K562 (cell line): Measurements from ENCODE around the gene AGFG2. TPM values are rescaled to one million over a fixed set of nuclear protein-coding genes. Genes with fewer than 3 reads are reported as not detected.

Source experiments
- ATF4 ChIP-seq: fragments of 450-650 bp; formaldehyde crosslinking; IDR thresholded peaks from 2 replicates; pipeline ENCODE4 v1.4.0; 2022; ENCODE audit warnings: mild to moderate bottlenecking, moderate library complexity
- C11orf30 ChIP-seq: fragments of 450-650 bp; IDR thresholded peaks from 2 replicates; pipeline ENCODE4 v1.6.1; 2016; ENCODE audit warnings: low read depth, mild to moderate bottlenecking
- COPS2 ChIP-seq: fragments of 450-650 bp; conservative IDR thresholded peaks from 2 replicates; pipeline ENCODE4 v1.6.1; 2016; ENCODE audit warnings: mild to moderate bottlenecking, moderate library complexity
- E2F3 ChIP-seq: fragments of 250-450 bp; sonication (Bioruptor Pico); IDR thresholded peaks from 2 replicates; pipeline ENCODE4 v1.4.0; 2020; ENCODE audit warnings: mild to moderate bottlenecking
- E4F1 ChIP-seq: fragments of 250-450 bp; sonication (Bioruptor Pico); IDR thresholded peaks from 2 replicates; pipeline ENCODE4 v1.5.0; 2021; ENCODE audit warnings: mild to moderate bottlenecking, borderline replicate concordance
- GATAD2B ChIP-seq: fragments of 450-650 bp; IDR thresholded peaks from 2 replicates; pipeline ENCODE4 v1.6.1; 2017; ENCODE audit warnings: mild to moderate bottlenecking, borderline replicate concordance
- GTF2A2 ChIP-seq: IDR thresholded peaks from 2 replicates; pipeline ENCODE4 v1.6.1; 2016; ENCODE audit warnings: mild to moderate bottlenecking, missing genetic modification characterization, missing compliant biosample characterization
- HMBOX1 ChIP-seq: sonication (generic); IDR thresholded peaks from 2 replicates; pipeline ENCODE4 v1.6.1; 2016
- HMGXB4 ChIP-seq: sonication (generic); formaldehyde crosslinking; IDR thresholded peaks from 2 replicates; pipeline ENCODE4 v1.8.1; 2023; ENCODE audit warnings: mild to moderate bottlenecking, missing genetic modification reagents
- KHSRP ChIP-seq: fragments of 450-650 bp; IDR thresholded peaks from 2 replicates; pipeline ENCODE4 v1.6.1; 2017
- L3MBTL2 ChIP-seq: fragments of 450-650 bp; IDR thresholded peaks from 2 replicates; pipeline ENCODE4 v1.6.1; 2016; ENCODE audit warnings: mild to moderate bottlenecking, moderate library complexity
- NFRKB ChIP-seq: fragments of 450-650 bp; IDR thresholded peaks from 2 replicates; pipeline ENCODE4 v1.6.1; 2016; ENCODE audit warnings: low read depth
- NONO ChIP-seq, 2 experiments: fragments of 200-400 bp in 1 of 2; fragments of 450-650 bp in 1 of 2; formaldehyde crosslinking in 1 of 2; IDR thresholded peaks; 2 replicates each; pipeline ENCODE4 v1.6.1; 2017; ENCODE audit warnings: low read depth in 2 of 2, mild to moderate bottlenecking in 2 of 2, moderate library complexity in 2 of 2, low read length in 1 of 2
- POLR3G ChIP-seq: IDR thresholded peaks from 2 replicates; pipeline ENCODE4 v1.6.1; 2011; ENCODE audit not compliant: insufficient read length, insufficient replicate concordance; ENCODE audit errors: extremely low read depth
- RBFOX2 ChIP-seq: fragments of 200-400 bp; formaldehyde crosslinking; IDR thresholded peaks from 2 replicates; pipeline ENCODE4 v1.6.1; 2017; ENCODE audit warnings: low read depth, mild to moderate bottlenecking, low read length, moderate library complexity
- SAP30 ChIP-seq: fragments of 200-600 bp; sonication (generic); IDR thresholded peaks from 2 replicates; pipeline ENCODE4 v1.6.1; 2012; ENCODE audit warnings: borderline replicate concordance, low read depth, mild to moderate bottlenecking, moderate library complexity, low read length, control low read depth, inconsistent platforms; ENCODE audit not compliant: insufficient read depth, poor library complexity, severe bottlenecking
- SP1 ChIP-seq: sonication (generic); formaldehyde crosslinking; IDR thresholded peaks from 2 replicates; pipeline ENCODE4 v1.8.1; 2022; ENCODE audit warnings: mild to moderate bottlenecking, missing genetic modification reagents
- ZBTB8A ChIP-seq: fragments of 450-650 bp; IDR thresholded peaks from 2 replicates; pipeline ENCODE4 v1.6.1; 2018; ENCODE audit warnings: mild to moderate bottlenecking, moderate library complexity; ENCODE audit not compliant: partially characterized antibody
- ZNF717 ChIP-seq: fragments of 250-450 bp; sonication (Bioruptor Pico); IDR thresholded peaks from 2 replicates; pipeline ENCODE4 v1.5.0; 2021
- polyA plus RNA-seq, 8 experiments: library from polyadenylated mRNA; depleted of rRNA in 4 of 8; stranded (reverse) in 5 of 8; unstranded in 3 of 8; fragments of >200 nt; fragmentation: Nextera tagmentation in 2 of 8; fragmentation: Illumina TruSeq in 1 of 8; extraction: Ambion mirVana in 2 of 8; extraction: Trizol in 1 of 8; gene quantifications; 2 replicates each; pipeline versions ENCODE4 v1.2.1 to v1.2.3, GENCODE V29; 2011 to 2014; ENCODE audit warnings: inconsistent platforms in 1 of 8, missing spikeins in 1 of 8
- total RNA-seq, 7 experiments: library from RNA; depleted of rRNA in 6 of 7; stranded (reverse); fragments of >200 nt in 6 of 7; fragmentation: Illumina TruSeq in 2 of 7; extraction: Trizol in 2 of 7; gene quantifications; 2 replicates each; pipeline versions ENCODE4 v1.2.1 to v1.2.3, GENCODE V29; 2011 to 2021; ENCODE audit warnings: low replicate concordance in 1 of 7
- TF ChIP-seq, protein P1 (sequence below): sonication (generic); formaldehyde crosslinking; IDR thresholded peaks from 2 replicates; pipeline ENCODE4 v1.8.0; 2022; ENCODE audit warnings: mild to moderate bottlenecking, low read depth, missing genetic modification reagents

Gene AGFG2
- total and polyA plus RNA-seq, 9 of the 15 experiments (the other 6 are each of a cell fraction or from before 2014, with no cell fraction given) = 0.31 to 23.1 (median 6.5) TPM

- TF ChIP-seq HMGXB4 (CRISPR knock-in tag) = no peak
- TF ChIP-seq E4F1 = no peak
- TF ChIP-seq GATAD2B = no peak
- peak; percentile 65; the same call in 1 of the 2 replicates for TF ChIP-seq L3MBTL2
- TF ChIP-seq ATF4 = no peak
- TF ChIP-seq KHSRP = no peak
- no peak for TF ChIP-seq NONO (IDR thresholded peaks at IDR 0.05; ENCODE audit: low read depth in 2 of 2, low read length in 1 of 2)
- TF ChIP-seq ZNF717 (CRISPR knock-in tag) = no peak
- TF ChIP-seq COPS2 = no peak
- peak; percentile 77; the same call in 1 of the 2 replicates for TF ChIP-seq HMBOX1
- no peak for TF ChIP-seq ZBTB8A
- TF ChIP-seq RBFOX2 = peak; percentile 76
- TF ChIP-seq SAP30 = no peak
- TF ChIP-seq NFRKB = peak; percentile 18; the same call in 1 of the 2 replicates
- TF ChIP-seq, protein P1, sequence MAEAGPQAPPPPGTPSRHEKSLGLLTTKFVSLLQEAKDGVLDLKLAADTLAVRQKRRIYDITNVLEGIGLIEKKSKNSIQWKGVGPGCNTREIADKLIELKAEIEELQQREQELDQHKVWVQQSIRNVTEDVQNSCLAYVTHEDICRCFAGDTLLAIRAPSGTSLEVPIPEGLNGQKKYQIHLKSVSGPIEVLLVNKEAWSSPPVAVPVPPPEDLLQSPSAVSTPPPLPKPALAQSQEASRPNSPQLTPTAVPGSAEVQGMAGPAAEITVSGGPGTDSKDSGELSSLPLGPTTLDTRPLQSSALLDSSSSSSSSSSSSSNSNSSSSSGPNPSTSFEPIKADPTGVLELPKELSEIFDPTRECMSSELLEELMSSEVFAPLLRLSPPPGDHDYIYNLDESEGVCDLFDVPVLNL (CRISPR knock-in tag) = 0 out of 2 replicates have a peak, but pooled peaks have one; percentile 62
- peak; percentile 96 for TF ChIP-seq SP1 (CRISPR knock-in tag)
- no peak for TF ChIP-seq POLR3G
- no peak for TF ChIP-seq GTF2A2 (tag)
- TF ChIP-seq E2F3 (CRISPR knock-in tag) = no peak
- TF ChIP-seq C11orf30 = no peak
Observed at GRCh38 chr7:100586266-100587025, 47.4 kb downstream of the AGFG2 start, which contains the start of gene FBXO24 (continued).
